ENCODE results near the gene SCAPER.

SCAPER gene

GRCh38 chr15:76483752-76484151, 421.4 kb downstream of the SCAPER start:
- no peak for DNase-seq (ENCODE audit: low read depth)
- no peak overlapping the region for H3K4me3 ChIP-seq (ENCODE audit: low read depth, low read length)
- no peak for TF ChIP-seq CTCF (IDR thresholded peaks at IDR 0.05; ENCODE audit: low read depth, low read length, missing control alignments)

- DNase-seq (ENCODE audit: low read depth): no peak
- H3K4me3 ChIP-seq (ENCODE audit: low read depth, low read length): no peak overlapping the region
- no peak for TF ChIP-seq CTCF (IDR thresholded peaks at IDR 0.05; ENCODE audit: low read depth, low read length, missing control alignments)
These were observed 422.1 kb downstream of the SCAPER start for GRCh38 chr15:76483018-76483417.

GRCh38 chr15:76480267-76480666, 424.9 kb downstream of the SCAPER start:
- H3K4me3 ChIP-seq (ENCODE audit: low read depth, low read length): no peak overlapping the region
- no peak for DNase-seq (ENCODE audit: low read depth)
- TF ChIP-seq CTCF (IDR thresholded peaks at IDR 0.05; ENCODE audit: low read depth, low read length, missing control alignments): no peak

GRCh38 chr15:76470691-76471090, 434.4 kb downstream of the SCAPER start:
- no peak overlapping the region for H3K4me3 ChIP-seq (ENCODE audit: low read depth, low read length)
- DNase-seq (ENCODE audit: low read depth): no peak
- TF ChIP-seq CTCF (IDR thresholded peaks at IDR 0.05; ENCODE audit: low read depth, low read length, missing control alignments): no peak

- TF ChIP-seq CTCF (IDR thresholded peaks at IDR 0.05; ENCODE audit: low read depth, low read length, missing control alignments): no peak
- H3K4me3 ChIP-seq (ENCODE audit: low read depth, low read length): no peak overlapping the region
- no peak for DNase-seq (ENCODE audit: low read depth)
These were observed 436.4 kb downstream of the SCAPER start for GRCh38 chr15:76468722-76469121.

GRCh38 chr15:76467136-76467535, 438.0 kb downstream of the SCAPER start:
- no peak for TF ChIP-seq CTCF (IDR thresholded peaks at IDR 0.05; ENCODE audit: low read depth, low read length, missing control alignments)
- DNase-seq (ENCODE audit: low read depth): no peak
- no peak overlapping the region for H3K4me3 ChIP-seq (ENCODE audit: low read depth, low read length)

- no peak for DNase-seq (ENCODE audit: low read depth)
- H3K4me3 ChIP-seq (ENCODE audit: low read depth, low read length): no peak overlapping the region
- no peak for TF ChIP-seq CTCF (IDR thresholded peaks at IDR 0.05; ENCODE audit: low read depth, low read length, missing control alignments)
These were observed 439.4 kb downstream of the SCAPER start for GRCh38 chr15:76465728-76466127.

Data from GM12864 (cell line).